ENCODE results near the gene ZNF592. TPM values are rescaled to one million over a fixed set of nuclear protein-coding genes. Genes with fewer than 3 reads are reported as not detected.

The ZNF592 gene
- total RNA-seq, 4 donors from 2014 or later = 23.5 to 41.1 (median 26.5) TPM

- in situ Hi-C loops (cut with MboI; ENCODE audit: low pct_ligation_motif_present in 1 of 4, low pct_unique_long_range_greater_than_20kb in 1 of 4, low sequenced_read_pairs in 3 of 4) (no loop called here), intact Hi-C loops (cut with DNase I; ENCODE audit: low total_unique reads) (loop anchor here (10.0 kb wide), 1 partner anchor 55 kb away; no protein-coding TSS in a partner anchor)
- no peaks in the 10 kb centered on the region for H3K9me3 ChIP-seq
- 84 to 97% methylated on average over 2 to 7 of the region's 7 CpGs for WGBS, 2 donors (ENCODE audit: low coverage in 1 of 2)
- no peaks in the 10 kb centered on the region for H3K36me3 ChIP-seq
- H3K27me3 ChIP-seq = no peaks in the 10 kb centered on the region
- TF ChIP-seq CTCF (IDR thresholded peaks at IDR 0.05) (no peak), EP300 (IDR thresholded peaks at IDR 0.05; ENCODE audit: low read depth) (no peak), POLR2A (IDR thresholded peaks at IDR 0.05) (no peak), POLR2AphosphoS5 (IDR thresholded peaks at IDR 0.05) (no peak)
- H3K4me1 ChIP-seq = no peaks in the 10 kb centered on the region
- H3K4me3 ChIP-seq = no peak overlapping the region
- no peak overlapping the region for H3K27ac ChIP-seq
- DNase-seq = no peak
These were observed 61.9 kb downstream of the ZNF592 start for GRCh38 chr15:84810073-84810840.

GRCh38 chr15:84811151-84811550 is 62.8 kb downstream of the ZNF592 start:
- intact Hi-C loops (cut with DNase I; ENCODE audit: low total_unique reads) = loop anchor here (10.0 kb wide), 1 partner anchor 56 kb away; no protein-coding TSS in a partner anchor
- 83% methylated on average over 4 of the region's 4 CpGs; no CpG with 5 or more reads in 1 of the 2 donors for WGBS, 2 donors (ENCODE audit: low coverage in 1 of 2)
- in situ Hi-C loops (cut with MboI; ENCODE audit: low pct_ligation_motif_present in 1 of 4, low pct_unique_long_range_greater_than_20kb in 1 of 4, low sequenced_read_pairs in 3 of 4) = no loop called here

GRCh38 chr15:84811828-84812227 is 63.4 kb downstream of the ZNF592 start:
- TF ChIP-seq EP300 (IDR thresholded peaks at IDR 0.05; ENCODE audit: low read depth) = no peak
- TF ChIP-seq CTCF (IDR thresholded peaks at IDR 0.05) = no peak
- TF ChIP-seq POLR2A (IDR thresholded peaks at IDR 0.05) = no peak
- no peak for TF ChIP-seq POLR2AphosphoS5 (IDR thresholded peaks at IDR 0.05)
- peaks cover 1% of the 10 kb centered on the region for H3K27me3 ChIP-seq
- no peaks in the 10 kb centered on the region for H3K9me3 ChIP-seq
- H3K27ac ChIP-seq = no peak overlapping the region
- no peak overlapping the region for H3K4me3 ChIP-seq
- no peaks in the 10 kb centered on the region for H3K36me3 ChIP-seq
- in situ Hi-C loops (cut with MboI; ENCODE audit: low pct_ligation_motif_present in 1 of 4, low pct_unique_long_range_greater_than_20kb in 1 of 4, low sequenced_read_pairs in 3 of 4) = no loop called here
- no peak for DNase-seq
- H3K4me1 ChIP-seq = peaks cover 2 to 4% (median 3%) of the 10 kb centered on the region in 4 donors
- intact Hi-C loops (cut with DNase I; ENCODE audit: low total_unique reads) = loop anchor here (10.0 kb wide), 1 partner anchor 57 kb away; no protein-coding TSS in a partner anchor

More at GRCh38 chr15:84811151-84811550, 62.8 kb downstream of the ZNF592 start:
- Histone ChIP-seq H3K4me3 (no peak overlapping the region), H3K27ac (no peak overlapping the region), H3K4me1 (no peaks in the 10 kb centered on the region), H3K9me3 (no peaks in the 10 kb centered on the region), H3K27me3 (no peaks in the 10 kb centered on the region), H3K36me3 (no peaks in the 10 kb centered on the region)
- TF ChIP-seq POLR2AphosphoS5 (IDR thresholded peaks at IDR 0.05) (no peak), POLR2A (IDR thresholded peaks at IDR 0.05) (no peak)
- no peak for DNase-seq

GRCh38 chr15:84812842-84813241 is 64.5 kb downstream of the ZNF592 start:
- intact Hi-C loops (cut with DNase I; ENCODE audit: low total_unique reads) (loop anchor here (10.0 kb wide), 1 partner anchor 58 kb away; no protein-coding TSS in a partner anchor), in situ Hi-C loops (cut with MboI; ENCODE audit: low pct_ligation_motif_present in 1 of 4, low pct_unique_long_range_greater_than_20kb in 1 of 4, low sequenced_read_pairs in 3 of 4) (no loop called here)
- Histone ChIP-seq H3K9me3 (no peaks in the 10 kb centered on the region), H3K27ac (no peak overlapping the region), H3K27me3 (peaks cover 4% of the 10 kb centered on the region), H3K36me3 (no peaks in the 10 kb centered on the region), H3K4me3 (no peak overlapping the region), H3K4me1 (peaks cover 7 to 12% (median 10%) of the 10 kb centered on the region in 4 donors)
- DNase-seq = no peak
- 80 to 85% methylated on average over 1 to 2 of the region's 2 CpGs for WGBS, 2 donors (ENCODE audit: low coverage in 1 of 2)
- TF ChIP-seq POLR2A (IDR thresholded peaks at IDR 0.05) = no peak
- no peak for TF ChIP-seq EP300 (IDR thresholded peaks at IDR 0.05; ENCODE audit: low read depth)
- no peak for TF ChIP-seq POLR2AphosphoS5 (IDR thresholded peaks at IDR 0.05)
- TF ChIP-seq CTCF (IDR thresholded peaks at IDR 0.05) = no peak

Measured in transverse colon (tissue), 4 donors.